PFSK-1 (cell line): Measurements from ENCODE around the gene EMX2.

Source experiments
- FOXP2 ChIP-seq: optimal IDR thresholded peaks from 2 replicates; pipeline ENCODE3; 2011; ENCODE audit warnings: borderline replicate concordance, control low read depth, inconsistent platforms; ENCODE audit not compliant: insufficient read depth; ENCODE audit errors: extremely low read length, extremely low read depth
- POLR2AphosphoS5 ChIP-seq: IDR thresholded peaks from 2 replicates; pipeline ENCODE4 v1.6.1; 2012; ENCODE audit warnings: low read depth, mild to moderate bottlenecking, control low read depth, low read length, moderate library complexity
- SIN3A ChIP-seq: IDR thresholded peaks from 2 replicates; pipeline ENCODE4 v1.6.1; 2012; ENCODE audit warnings: mild to moderate bottlenecking, low read length, moderate library complexity, borderline replicate concordance; ENCODE audit not compliant: insufficient read depth
- TAF1 ChIP-seq: IDR thresholded peaks from 2 replicates; pipeline ENCODE4 v1.6.1; 2012; ENCODE audit warnings: low read length, control low read depth, borderline replicate concordance; ENCODE audit not compliant: insufficient read depth
- TF ChIP-seq, protein P1 (sequence below), 2 experiments: IDR thresholded peaks; 2 replicates each; pipeline versions ENCODE4 v1.6.1 to v1.8.0; 2011 to 2012; ENCODE audit warnings: low read depth in 2 of 2, low read length in 2 of 2, control low read depth in 1 of 2, inconsistent platforms in 1 of 2, mild to moderate bottlenecking in 1 of 2, moderate library complexity in 1 of 2; ENCODE audit not compliant: insufficient read depth in 1 of 2

EMX2 gene

DNA sequence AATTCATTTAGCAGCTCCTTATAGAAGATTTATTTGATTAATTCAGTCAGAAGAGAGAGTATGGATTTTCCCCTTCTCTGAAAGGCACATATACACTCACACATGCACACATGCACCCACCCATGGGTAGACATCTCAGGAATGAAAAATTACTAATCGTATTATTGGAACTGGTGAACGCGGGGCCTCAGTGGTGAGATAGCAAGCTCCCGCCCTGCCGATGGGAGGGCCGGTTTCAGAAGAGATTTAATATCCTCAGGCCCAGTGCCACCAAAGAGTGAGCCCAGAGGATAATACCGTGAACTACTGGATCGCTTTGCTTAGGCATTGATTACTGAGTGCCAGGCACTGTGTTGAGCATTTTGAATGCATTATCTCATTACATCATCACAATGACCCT is 38.0 kb upstream of the EMX2 start:
- TF ChIP-seq POLR2AphosphoS5 (no peak), TAF1 (no peak)

DNA sequence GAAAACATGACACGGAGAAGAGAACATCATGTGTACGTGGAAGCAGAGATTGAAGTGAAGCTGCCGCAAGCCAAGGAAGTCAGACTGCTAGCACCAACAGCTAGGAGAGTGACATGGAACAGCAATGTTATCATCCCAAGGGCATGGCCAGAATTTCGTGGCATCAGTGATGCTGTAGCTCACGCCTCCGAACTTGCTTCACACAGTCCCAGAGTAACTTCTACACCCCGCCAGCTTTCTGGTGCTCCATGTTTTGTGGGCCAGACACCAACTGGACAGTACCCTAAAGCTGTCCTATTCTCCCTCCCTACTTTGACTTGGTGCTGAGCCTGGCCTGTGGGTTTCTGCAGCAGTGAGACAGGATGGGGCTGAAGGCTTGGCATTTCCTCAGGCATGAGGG is 33.0 kb upstream of the EMX2 start:
- TF ChIP-seq POLR2AphosphoS5: no peak
- no peak for TF ChIP-seq FOXP2
- TF ChIP-seq, protein P1, sequence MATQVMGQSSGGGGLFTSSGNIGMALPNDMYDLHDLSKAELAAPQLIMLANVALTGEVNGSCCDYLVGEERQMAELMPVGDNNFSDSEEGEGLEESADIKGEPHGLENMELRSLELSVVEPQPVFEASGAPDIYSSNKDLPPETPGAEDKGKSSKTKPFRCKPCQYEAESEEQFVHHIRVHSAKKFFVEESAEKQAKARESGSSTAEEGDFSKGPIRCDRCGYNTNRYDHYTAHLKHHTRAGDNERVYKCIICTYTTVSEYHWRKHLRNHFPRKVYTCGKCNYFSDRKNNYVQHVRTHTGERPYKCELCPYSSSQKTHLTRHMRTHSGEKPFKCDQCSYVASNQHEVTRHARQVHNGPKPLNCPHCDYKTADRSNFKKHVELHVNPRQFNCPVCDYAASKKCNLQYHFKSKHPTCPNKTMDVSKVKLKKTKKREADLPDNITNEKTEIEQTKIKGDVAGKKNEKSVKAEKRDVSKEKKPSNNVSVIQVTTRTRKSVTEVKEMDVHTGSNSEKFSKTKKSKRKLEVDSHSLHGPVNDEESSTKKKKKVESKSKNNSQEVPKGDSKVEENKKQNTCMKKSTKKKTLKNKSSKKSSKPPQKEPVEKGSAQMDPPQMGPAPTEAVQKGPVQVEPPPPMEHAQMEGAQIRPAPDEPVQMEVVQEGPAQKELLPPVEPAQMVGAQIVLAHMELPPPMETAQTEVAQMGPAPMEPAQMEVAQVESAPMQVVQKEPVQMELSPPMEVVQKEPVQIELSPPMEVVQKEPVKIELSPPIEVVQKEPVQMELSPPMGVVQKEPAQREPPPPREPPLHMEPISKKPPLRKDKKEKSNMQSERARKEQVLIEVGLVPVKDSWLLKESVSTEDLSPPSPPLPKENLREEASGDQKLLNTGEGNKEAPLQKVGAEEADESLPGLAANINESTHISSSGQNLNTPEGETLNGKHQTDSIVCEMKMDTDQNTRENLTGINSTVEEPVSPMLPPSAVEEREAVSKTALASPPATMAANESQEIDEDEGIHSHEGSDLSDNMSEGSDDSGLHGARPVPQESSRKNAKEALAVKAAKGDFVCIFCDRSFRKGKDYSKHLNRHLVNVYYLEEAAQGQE (IDR thresholded peaks at IDR 0.05; ENCODE audit: insufficient read depth in 1 of 2, low read depth in 2 of 2, low read length in 2 of 2): no peak
- TF ChIP-seq TAF1: no peak

DNA sequence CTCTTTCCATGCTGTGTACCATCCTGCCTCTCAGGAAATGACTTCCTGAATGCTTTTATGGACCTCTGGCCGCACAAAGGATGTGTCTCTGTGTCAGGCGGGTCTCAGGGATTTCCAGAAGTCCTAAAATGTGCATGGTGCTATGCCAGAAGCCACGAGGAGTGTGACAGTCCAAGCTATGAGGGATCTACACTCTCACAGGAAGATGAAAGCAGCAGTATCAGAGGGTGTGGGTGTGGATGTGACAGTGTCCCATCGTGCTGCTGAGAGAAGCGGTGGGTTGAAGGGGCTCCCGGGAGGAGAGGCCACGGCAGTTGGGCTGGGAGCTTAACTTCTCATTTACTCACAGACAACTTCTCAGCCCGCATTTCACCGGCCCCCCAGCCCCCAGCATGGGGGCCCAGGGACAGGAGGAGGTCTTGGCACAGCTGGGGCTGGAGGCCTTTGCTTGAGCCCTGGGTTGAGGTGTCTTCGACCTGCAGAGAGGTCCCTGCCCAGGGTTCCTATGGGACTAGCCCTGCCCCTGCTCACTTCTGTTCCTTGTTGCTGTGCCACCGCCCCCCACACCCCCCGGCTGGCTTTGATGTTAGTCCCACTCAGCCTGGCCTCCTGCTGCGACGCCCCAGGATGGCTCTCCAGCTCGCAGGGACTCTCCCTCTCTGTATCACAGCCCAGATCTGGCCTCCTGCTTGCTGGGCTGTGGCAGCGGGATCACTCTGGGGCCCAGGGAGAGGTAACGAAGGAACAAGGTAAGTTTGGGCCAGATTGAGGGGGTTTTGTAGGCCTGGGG is 30.8 kb upstream of the EMX2 start:
- TF ChIP-seq POLR2AphosphoS5 (no peak), SIN3A (no peak), FOXP2 (no peak), TAF1 (no peak)
- TF ChIP-seq, protein P1 (IDR thresholded peaks at IDR 0.05; ENCODE audit: insufficient read depth in 1 of 2, low read depth in 2 of 2, low read length in 2 of 2): no peak

DNA sequence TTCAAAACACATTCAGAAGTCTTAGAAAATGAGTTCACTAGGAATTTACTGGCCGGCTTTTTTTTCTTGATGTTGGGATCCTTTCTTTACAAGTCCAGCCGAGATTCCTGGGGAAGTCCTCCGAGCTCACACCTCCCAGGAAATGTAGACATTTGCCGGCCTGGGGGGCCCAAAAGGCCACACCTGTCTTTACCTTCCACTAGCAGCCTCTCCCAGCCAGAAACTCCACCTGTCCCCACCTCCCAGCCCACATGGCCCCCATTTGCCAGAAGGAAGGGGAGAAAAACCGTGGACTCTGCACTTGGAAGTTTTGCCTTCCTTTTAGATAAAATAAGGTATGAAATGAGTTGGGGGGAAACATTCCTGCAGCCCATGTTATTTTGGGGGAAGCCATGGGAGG is 27.6 kb upstream of the EMX2 start:
- no peak for TF ChIP-seq SIN3A
- TF ChIP-seq, protein P1 (IDR thresholded peaks at IDR 0.05; ENCODE audit: insufficient read depth in 1 of 2, low read depth in 2 of 2, low read length in 2 of 2): no peak
- TF ChIP-seq FOXP2: no peak
- TF ChIP-seq POLR2AphosphoS5: no peak
- no peak for TF ChIP-seq TAF1

DNA sequence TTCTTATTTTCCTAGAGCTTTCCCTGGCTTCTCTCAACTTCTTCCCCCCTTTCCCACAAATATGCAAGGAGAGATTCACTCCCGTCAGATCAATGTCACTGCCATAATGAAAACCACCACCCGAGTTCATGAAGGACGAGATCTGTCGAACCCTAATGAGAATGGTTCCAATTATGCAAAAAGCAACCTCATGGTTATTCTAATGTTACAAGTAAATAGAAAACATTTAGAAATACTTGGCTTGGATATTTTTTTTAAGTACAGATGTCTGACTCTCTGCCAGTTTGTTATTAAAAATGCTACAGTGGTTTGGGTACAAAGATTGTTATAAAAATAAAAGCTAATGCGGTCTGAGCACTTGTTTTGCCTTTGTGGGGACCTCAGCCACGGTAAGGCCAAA is 25.9 kb upstream of the EMX2 start:
- TF ChIP-seq SIN3A (no peak), TAF1 (no peak), FOXP2 (no peak), POLR2AphosphoS5 (no peak)
- TF ChIP-seq, protein P1 (IDR thresholded peaks at IDR 0.05; ENCODE audit: insufficient read depth in 1 of 2, low read depth in 2 of 2, low read length in 2 of 2): no peak
